Peyer's patch (tissue), 4 donors: ENCODE measurements around the gene ZNF692. TPM values are rescaled to one million over a fixed set of nuclear protein-coding genes. Genes with fewer than 3 reads are reported as not detected.

Source experiments
- DNase-seq, 3 donors: peaks; one replicate each; pipeline ENCODE4 v3.0.0-alpha.2; 2017 to 2019
- H3K27ac ChIP-seq, 4 donors: fragments of 200-600 bp; sonication (generic); one replicate each; pipeline ENCODE4 v1.5.1; 2016 to 2019
- H3K27me3 ChIP-seq, 2 donors: fragments of 200-600 bp; sonication (generic); one replicate each; pipeline ENCODE4 v1.5.1; 2019
- H3K36me3 ChIP-seq, 3 donors: fragments of 200-600 bp; sonication (generic); one replicate each; pipeline ENCODE4 v1.5.1; 2016 to 2019
- H3K4me1 ChIP-seq, 4 donors: fragments of 200-600 bp; sonication (generic); one replicate each; pipeline ENCODE4 v1.5.1; 2016 to 2019
- H3K4me3 ChIP-seq, 4 donors: fragments of 200-600 bp; sonication (generic); 1 replicate in 3 of 4; 2 replicates in 1 of 4; pipeline ENCODE4 v1.5.1; 2016 to 2019; ENCODE audit warnings: mild to moderate bottlenecking in 1 of 4
- H3K9me3 ChIP-seq, 4 donors: fragments of 200-600 bp; sonication (generic); one replicate each; pipeline ENCODE4 v1.5.1; 2016 to 2019; ENCODE audit warnings: mild to moderate bottlenecking in 1 of 4
- CTCF ChIP-seq, 6 experiments: fragments of 450-650 bp in 4 of 6; fragments of 200-600 bp in 2 of 6; sonication (generic) in 1 of 6; IDR thresholded peaks; one replicate each; pipeline ENCODE4 v1.5.1; 2017 to 2019; ENCODE audit warnings: antibody characterized with exemption in 6 of 6, mild to moderate bottlenecking in 3 of 6, moderate library complexity in 1 of 6
- POLR2A ChIP-seq, 2 donors: fragments of 450-650 bp; IDR thresholded peaks; one replicate each; pipeline ENCODE4 v1.5.1; 2017; ENCODE audit warnings: antibody characterized with exemption in 2 of 2, mild to moderate bottlenecking in 2 of 2, moderate library complexity in 2 of 2
- total RNA-seq, 4 donors: library from RNA; depleted of rRNA; stranded (reverse); fragments of >200 nt; gene quantifications; one replicate each; pipeline ENCODE4 v1.1.0, GENCODE V29; 2016

ZNF692 gene
- 100 to 1,000 TPM in 2 of 4 donors, 10 to 100 TPM in 2; 46.2 to 128 (median 104) TPM for total RNA-seq

DNA sequence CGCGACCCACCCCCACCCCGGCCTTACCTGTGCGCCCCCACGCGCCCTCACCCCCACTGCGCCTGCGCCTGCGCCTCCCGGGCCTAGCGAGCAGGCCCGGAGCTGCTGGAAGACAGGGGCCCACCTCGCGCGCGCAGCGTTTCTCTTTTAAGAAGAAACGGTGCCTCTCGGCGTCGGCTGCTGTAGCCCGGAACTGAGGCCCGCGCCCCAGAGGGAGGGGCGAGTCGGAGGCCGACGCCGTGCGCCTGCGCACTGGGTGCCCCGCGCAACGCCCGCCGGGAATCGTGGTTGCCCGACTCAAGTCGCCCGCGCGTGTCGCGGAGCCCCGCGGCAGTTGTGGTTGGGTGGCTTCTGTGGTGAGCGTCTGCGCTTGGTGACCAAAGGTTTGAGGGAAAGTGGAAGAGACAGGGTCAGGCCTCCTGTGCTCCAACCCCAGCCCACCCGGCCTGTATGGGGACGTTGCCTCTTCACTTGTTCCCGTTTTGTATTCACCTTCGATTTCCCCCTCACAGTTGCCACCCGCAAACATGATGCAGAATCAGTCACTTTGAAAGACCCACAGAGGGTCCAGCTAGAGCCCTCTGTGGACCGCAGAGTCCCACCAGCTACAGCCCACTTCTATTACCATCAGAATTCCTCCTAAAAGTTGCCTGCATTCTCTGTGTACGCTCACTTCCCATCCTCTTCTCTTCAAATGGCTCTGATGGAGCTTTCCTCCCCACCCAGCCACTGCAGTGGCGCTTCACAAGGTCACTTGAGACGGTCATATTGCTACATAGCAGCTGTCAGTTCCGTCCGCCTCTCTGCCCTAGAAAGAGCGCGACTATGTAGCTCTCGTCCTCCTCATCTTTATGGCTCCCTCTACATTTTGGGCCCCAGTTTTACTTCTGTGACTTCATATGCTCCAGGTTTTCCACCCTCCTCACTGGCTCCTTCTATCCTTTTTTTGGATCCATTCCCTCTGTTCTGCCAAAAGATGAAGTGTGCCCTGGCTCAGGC lies at the start of gene ZNF692:
Gene ZNF692, minus strand, starts transcription at position 195 of the 999 bp plus-strand sequence. CDS start 776 bp downstream, outside the sequence.
- TF ChIP-seq POLR2A (IDR thresholded peaks at IDR 0.05), result peak; percentile 66 to 77
- peak in 1 of 6 experiments; percentile 3 for TF ChIP-seq CTCF (IDR thresholded peaks at IDR 0.05)
- peak; percentile 97 to 99 (median 98) for DNase-seq
- H3K27me3 ChIP-seq, result no peaks in the 10 kb centered on the region
- H3K27ac ChIP-seq, result peak within 1 kb of the TSS; percentile 85 to 94 (median 90)
- peak within 1 kb of the TSS; percentile 53 to 78 (median 59) for H3K4me3 ChIP-seq
- no peaks in the 10 kb centered on the region for H3K9me3 ChIP-seq
- H3K36me3 ChIP-seq, result peaks cover 0 to 7% (median 0%) of the 10 kb centered on the region in 3 donors
- peaks cover 0 to 31% (median 9%) of the 10 kb centered on the region in 4 donors for H3K4me1 ChIP-seq

DNA sequence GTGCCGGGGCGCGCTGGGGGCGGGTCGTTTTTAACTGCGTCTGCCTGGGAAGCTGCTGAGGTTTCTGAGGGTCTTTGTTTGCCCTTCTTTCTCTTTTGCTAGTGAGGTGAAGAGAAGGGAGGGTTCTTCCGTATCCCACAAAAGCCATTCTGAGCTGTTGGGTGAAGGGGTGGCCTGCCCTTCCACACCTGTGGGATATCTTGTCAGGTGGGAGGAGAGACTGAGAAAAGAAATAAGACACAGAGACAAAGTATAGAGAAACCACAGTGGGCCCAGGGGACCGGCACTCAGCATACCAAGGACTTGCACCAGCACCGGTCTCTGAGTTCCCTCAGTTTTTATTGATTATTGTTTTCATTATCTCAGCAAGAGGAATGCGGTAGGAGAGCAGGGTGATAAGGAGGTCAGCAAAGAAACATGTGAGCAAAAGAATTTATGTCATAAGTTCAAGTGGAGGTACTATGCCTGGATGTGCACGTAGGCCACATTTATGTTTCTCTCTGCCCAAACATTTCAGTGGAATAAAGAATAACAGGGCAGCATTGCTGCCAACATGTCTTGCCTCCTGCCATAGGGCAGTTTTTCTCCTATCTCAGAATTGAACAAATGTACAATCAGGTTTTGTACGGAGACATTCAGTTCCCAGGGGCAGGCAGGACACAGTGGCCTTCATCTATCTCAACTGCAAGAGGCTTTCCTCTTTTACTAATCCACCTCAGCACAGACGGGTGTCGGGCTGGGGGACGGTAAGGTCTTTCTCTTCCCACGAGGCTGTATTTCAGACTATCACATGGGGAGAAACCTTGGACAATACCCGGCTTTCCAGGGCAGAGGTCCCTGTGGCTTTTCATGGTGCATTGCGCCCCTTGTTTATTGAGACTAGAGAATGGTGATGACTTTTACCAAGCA lies 48.1 kb upstream of the ZNF692 start:
- Histone ChIP-seq H3K27ac (peak overlapping the region; percentile 92 to 99 (median 94)), H3K4me3 (peak overlapping the region; percentile 62 to 92 (median 66)), H3K4me1 (peaks cover 0 to 8% (median 3%) of the 10 kb centered on the region in 4 donors), H3K27me3 (no peaks in the 10 kb centered on the region), H3K36me3 (peaks cover 0 to 4% (median 0%) of the 10 kb centered on the region in 3 donors), H3K9me3 (no peaks in the 10 kb centered on the region)
- TF ChIP-seq CTCF (IDR thresholded peaks at IDR 0.05), result no peak
- no peak for TF ChIP-seq POLR2A (IDR thresholded peaks at IDR 0.05)
- DNase-seq, result peak in 1 of 3 donors; percentile 20

GRCh38 chr1:248906009-248906752 lies 47.3 kb upstream of the ZNF692 start, which contains the start of gene PGBD2:
TSS of gene PGBD2 (plus strand) at chr1:248906235. CDS start at chr1:248913863, 7,628 bp downstream.
- Histone ChIP-seq H3K4me3 (peak within 1 kb of the TSS; percentile 62 to 92 (median 66)), H3K27me3 (no peaks in the 10 kb centered on the region), H3K9me3 (no peaks in the 10 kb centered on the region), H3K27ac (peak within 1 kb of the TSS; percentile 92 to 99 (median 94)), H3K36me3 (peaks cover 0 to 4% (median 0%) of the 10 kb centered on the region in 3 donors), H3K4me1 (peaks cover 0 to 8% (median 3%) of the 10 kb centered on the region in 4 donors)
- peak; percentile 94 to 97 (median 97) for DNase-seq
- TF ChIP-seq CTCF (IDR thresholded peaks at IDR 0.05) (peak; percentile 21 to 86 (median 77)), POLR2A (IDR thresholded peaks at IDR 0.05) (peak; percentile 84 to 87)

GRCh38 chr1:248905662-248906008 lies 46.8 kb upstream of the ZNF692 start:
- DNase-seq, result no peak
- Histone ChIP-seq H3K27me3 (no peaks in the 10 kb centered on the region), H3K27ac (peak overlapping the region; percentile 92 to 99 (median 94)), H3K9me3 (no peaks in the 10 kb centered on the region), H3K4me1 (peaks cover 0 to 8% (median 3%) of the 10 kb centered on the region in 4 donors), H3K4me3 (peak overlapping the region; percentile 62 to 92 (median 66)), H3K36me3 (peaks cover 0 to 4% (median 0%) of the 10 kb centered on the region in 3 donors)
- TF ChIP-seq POLR2A (IDR thresholded peaks at IDR 0.05) (no peak), CTCF (IDR thresholded peaks at IDR 0.05) (no peak)
